HCT116 (cell line): ENCODE data around the gene TTC38. TPM values are rescaled to one million over a fixed set of nuclear protein-coding genes. Genes with fewer than 3 reads are reported as not detected.

Experiments
- ATAC-seq: fragments of 200-7000 bp; cut with Tn5 transposase; 2 replicates; pipeline ENCODE4 v1.9.1; 2020; ENCODE audit warnings: mild to moderate bottlenecking, moderate library complexity
- BruUV-seq: library from RNA; stranded (reverse); fragments of 400-500 nt; replicated peaks from 2 replicates; lab custom pipeline; 2021; lab: Mats Ljungman, UMichigan
- CTCF ChIA-PET: fragments of 300-600 bp; sonication (Branson Sonifier 250); formaldehyde crosslinking; loops from one replicate; lab custom pipeline; 2021; ENCODE audit warnings: antibody characterized with exemption; lab: Charles Lee
- POLR2A ChIA-PET: fragments of 300-600, 350-600 bp; sonication (Branson Sonifier 250); formaldehyde crosslinking; loops from one replicate; lab custom pipeline; 2021; ENCODE audit warnings: antibody characterized with exemption; lab: Charles Lee
- RAD21 ChIA-PET, 2 experiments: fragments of 300-600 bp; sonication (Branson Sonifier 250); formaldehyde crosslinking; loops; one replicate each; lab custom pipeline; 2023; ENCODE audit warnings: low total read pairs in 2 of 2; ENCODE audit not compliant: uncharacterized antibody in 2 of 2, unreplicated experiment in 2 of 2, low non-redundant PET in 1 of 2; lab: Charles Lee
- DNase-seq: peaks from one replicate; pipeline ENCODE4 v3.0.0-alpha.2; 2010; ENCODE audit warnings: low read depth, low spot score
- H2AFZ ChIP-seq: fragments of 200-600 bp; shearing (Covaris generic), sonication (generic); 2 replicates; pipeline ENCODE4 v1.6.1; 2017; ENCODE audit warnings: low read depth, mixed run types, mixed read lengths, antibody characterized with exemption, low read length; ENCODE audit not compliant: poor library complexity, severe bottlenecking
- H3K27ac ChIP-seq: 2 replicates; pipeline ENCODE4 v1.5.1; 2012; ENCODE audit warnings: low read depth, low read length
- H3K27me3 ChIP-seq: fragments of 200-600 bp; sonication (generic); 2 replicates; pipeline ENCODE4 v1.6.1; 2016; ENCODE audit warnings: mixed run types, low read length, mixed read lengths; ENCODE audit not compliant: insufficient read depth
- H3K36me3 ChIP-seq, 2 experiments: fragments of 200-500 bp in 1 of 2; fragments of 200-600 bp in 1 of 2; sonication (Bioruptor generic) in 1 of 2; sonication (generic) in 1 of 2; 2 replicates each; pipeline versions ENCODE4 v1.5.1 to v1.6.1; 2014 to 2016; ENCODE audit warnings: low read length in 2 of 2, inconsistent platforms in 1 of 2, mixed read lengths in 1 of 2, mixed run types in 1 of 2; ENCODE audit not compliant: insufficient read depth in 2 of 2, control insufficient read depth in 1 of 2
- H3K4me1 ChIP-seq, 2 experiments: fragments of 200-600 bp in 1 of 2; sonication (generic) in 1 of 2; 2 replicates each; pipeline versions ENCODE4 v1.5.1 to v1.6.1; 2012 to 2017; ENCODE audit warnings: low read length in 2 of 2, inconsistent platforms in 1 of 2, mild to moderate bottlenecking in 1 of 2, mixed read lengths in 1 of 2, mixed run types in 1 of 2, moderate library complexity in 1 of 2; ENCODE audit not compliant: insufficient read depth in 2 of 2, control insufficient read depth in 1 of 2
- H3K4me2 ChIP-seq: fragments of 200-600 bp; sonication (generic); 2 replicates; pipeline ENCODE4 v1.6.1; 2017; ENCODE audit warnings: mixed run types, low read length, mixed read lengths
- H3K4me3 ChIP-seq, 2 experiments: fragments of 200-600 bp in 1 of 2; sonication (generic) in 1 of 2; replicated peaks in 1 of 2; 2 replicates each; pipeline ENCODE4 v1.5.1; 2011 to 2016; ENCODE audit warnings: low read length in 2 of 2, control low read depth in 1 of 2, low read depth in 1 of 2, mild to moderate bottlenecking in 1 of 2, mixed read lengths in 1 of 2, mixed run types in 1 of 2
- H3K79me2 ChIP-seq: fragments of 200-600 bp; sonication (generic); 2 replicates; pipeline ENCODE4 v1.6.1; 2017; ENCODE audit warnings: mild to moderate bottlenecking, mixed run types, low read length, moderate library complexity, mixed read lengths; ENCODE audit not compliant: insufficient read depth
- H3K9ac ChIP-seq: fragments of 200-600 bp; sonication (generic); 2 replicates; pipeline ENCODE4 v1.6.1; 2016; ENCODE audit warnings: low read length, mixed read lengths
- H3K9me2 ChIP-seq: fragments of 200-600 bp; sonication (generic), shearing (Covaris generic); 2 replicates; pipeline ENCODE4 v1.6.1; 2017; ENCODE audit warnings: mixed run types, mild to moderate bottlenecking, moderate library complexity; ENCODE audit not compliant: insufficient read depth
- H3K9me3 ChIP-seq, 2 experiments: fragments of 200-500 bp in 1 of 2; fragments of 200-600 bp in 1 of 2; sonication (Bioruptor generic) in 1 of 2; sonication (generic) in 1 of 2; 2 replicates each; pipeline ENCODE4 v1.6.1; 2014 to 2017; ENCODE audit warnings: low read length in 2 of 2, mixed read lengths in 2 of 2, inconsistent platforms in 1 of 2, low read depth in 1 of 2, mild to moderate bottlenecking in 1 of 2, mixed run types in 1 of 2, moderate library complexity in 1 of 2; ENCODE audit not compliant: control insufficient read depth in 1 of 2, insufficient read depth in 1 of 2
- H4K20me1 ChIP-seq: fragments of 200-600 bp; sonication (generic), shearing (Covaris generic); 2 replicates; pipeline ENCODE4 v1.6.1; 2017; ENCODE audit warnings: mixed run types, mild to moderate bottlenecking, moderate library complexity; ENCODE audit not compliant: insufficient read depth
- ATF3 ChIP-seq: IDR thresholded peaks from 2 replicates; pipeline ENCODE4 v1.6.1; 2012
- CBX3 ChIP-seq: IDR thresholded peaks from 2 replicates; pipeline ENCODE4 v1.6.1; 2012; ENCODE audit warnings: low read depth
- CEBPB ChIP-seq: IDR thresholded peaks from 2 replicates; pipeline ENCODE4 v1.6.1; 2012; ENCODE audit warnings: low read depth
- EGR1 ChIP-seq: IDR thresholded peaks from 2 replicates; pipeline ENCODE4 v1.6.1; 2012; ENCODE audit warnings: low read depth
- EZH2phosphoT487 ChIP-seq: fragments of 200-600 bp; IDR thresholded peaks from 2 replicates; pipeline ENCODE4 v1.6.1; 2018; ENCODE audit warnings: antibody characterized with exemption, borderline replicate concordance
- FOSL1 ChIP-seq: IDR thresholded peaks from 2 replicates; pipeline ENCODE4 v1.6.1; 2012; ENCODE audit warnings: low read depth
- JUND ChIP-seq: IDR thresholded peaks from 2 replicates; pipeline ENCODE4 v1.6.1; 2012
- MAX ChIP-seq: IDR thresholded peaks from 2 replicates; pipeline ENCODE4 v1.6.1; 2012
- POLR2A ChIP-seq: IDR thresholded peaks from 2 replicates; pipeline ENCODE4 v1.7.0; 2011; ENCODE audit warnings: borderline replicate concordance; ENCODE audit not compliant: insufficient read depth, insufficient read length; ENCODE audit errors: extremely low read depth
- POLR2AphosphoS5 ChIP-seq: IDR thresholded peaks from 2 replicates; pipeline ENCODE4 v1.6.1; 2011; ENCODE audit warnings: mild to moderate bottlenecking, low read depth, low read length, moderate library complexity
- RAD21 ChIP-seq: IDR thresholded peaks from 2 replicates; pipeline ENCODE4 v1.6.1; 2012; ENCODE audit warnings: low read depth, mild to moderate bottlenecking
- REST ChIP-seq: IDR thresholded peaks from 2 replicates; pipeline ENCODE4 v1.6.1; 2012; ENCODE audit warnings: low read depth
- YY1 ChIP-seq: IDR thresholded peaks from 2 replicates; pipeline ENCODE4 v1.6.1; 2011; ENCODE audit warnings: low read length, low read depth, moderate library complexity, mild to moderate bottlenecking; ENCODE audit not compliant: insufficient replicate concordance; ENCODE audit errors: extremely low read depth
- ZBTB33 ChIP-seq: IDR thresholded peaks from 2 replicates; pipeline ENCODE4 v1.6.1; 2011; ENCODE audit warnings: mild to moderate bottlenecking, low read length, moderate library complexity; ENCODE audit not compliant: insufficient replicate concordance; ENCODE audit errors: extremely low read depth
- ZFX ChIP-seq: fragments of 450-650 bp; IDR thresholded peaks from 2 replicates; pipeline ENCODE4 v1.6.1; 2017
- ZNF274 ChIP-seq: fragments of 200-500 bp; sonication (Bioruptor generic); IDR thresholded peaks from 2 replicates; pipeline ENCODE4 v1.6.1; 2014; ENCODE audit warnings: mild to moderate bottlenecking, low read depth, low read length, inconsistent platforms
- intact Hi-C: fragments of 100-400 bp; cut with micrococcal nuclease; formaldehyde crosslinking; loops from 2 replicates; pipeline ENCODE4 v1.10.0; 2022
- total RNA-seq: library from RNA; stranded (reverse); gene quantifications from one replicate; pipeline ENCODE4 v1.2.1, GENCODE V29; 2021; ENCODE audit not compliant: unreplicated experiment

Gene TTC38
- total RNA-seq, 1 experiment from 2014 or later: 22.9 TPM

GRCh38 chr22:46292173-46292572 is 24.4 kb downstream of the TTC38 start:
- BruUV-seq: no TSS peak
- Histone ChIP-seq H3K4me1 (peaks cover 7 to 13% of the 10 kb centered on the region in 2 experiments; a peak in 3 of 4 replicates), H3K9me2 (no peaks in the 10 kb centered on the region), H3K9ac (no peak overlapping the region), H3K27ac (no peak overlapping the region), H3K27me3 (no peaks in the 10 kb centered on the region), H3K4me2 (no peak overlapping the region), H3K36me3 (peaks cover 6 to 10% of the 10 kb centered on the region in 2 experiments; a peak in 2 of 4 replicates), H3K4me3 (no peak overlapping the region), H3K79me2 (peaks cover 5% of the 10 kb centered on the region), H3K9me3 (no peaks in the 10 kb centered on the region), H4K20me1 (no peaks in the 10 kb centered on the region), H2AFZ (no peak overlapping the region)
- DNase-seq: no peak
- RAD21 ChIA-PET: no interaction called here
- CTCF ChIA-PET: no interaction called here
- POLR2A ChIA-PET: no interaction called here
- intact Hi-C loops: no loop called here
- no peak for ATAC-seq
- no peak for TF ChIP-seq JUND
- TF ChIP-seq EZH2phosphoT487: no peak

GRCh38 chr22:46292732-46293131 is 24.9 kb downstream of the TTC38 start:
- Histone ChIP-seq H3K9ac (no peak overlapping the region), H2AFZ (no peak overlapping the region), H3K79me2 (peaks cover 11% of the 10 kb centered on the region), H3K9me3 (no peaks in the 10 kb centered on the region), H4K20me1 (no peaks in the 10 kb centered on the region), H3K4me3 (no peak overlapping the region), H3K4me2 (no peak overlapping the region), H3K27me3 (no peaks in the 10 kb centered on the region), H3K9me2 (no peaks in the 10 kb centered on the region), H3K27ac (no peak overlapping the region), H3K36me3 (peaks cover 6 to 10% of the 10 kb centered on the region in 2 experiments; a peak in 2 of 4 replicates), H3K4me1 (peaks cover 9 to 17% of the 10 kb centered on the region in 2 experiments; a peak in 3 of 4 replicates)
- ATAC-seq: no peak
- no TSS peak for BruUV-seq
- intact Hi-C loops: no loop called here
- RAD21 ChIA-PET: no interaction called here
- POLR2A ChIA-PET: no interaction called here
- no peak for DNase-seq
- CTCF ChIA-PET: no interaction called here
- TF ChIP-seq RAD21 (no peak), EGR1 (no peak), ZNF274 (no peak), CBX3 (no peak), FOSL1 (no peak), REST (no peak), ZBTB33 (no peak), POLR2A (no peak), JUND (no peak), POLR2AphosphoS5 (no peak), MAX (no peak), ZFX (no peak), ATF3 (no peak), EZH2phosphoT487 (no peak), YY1 (no peak), CEBPB (no peak)
